ENCODE measurements around the gene SLC13A3. TPM values are rescaled to one million over a fixed set of nuclear protein-coding genes. Genes with fewer than 3 reads are reported as not detected.
A peak's percentile ranks its signal among the peaks of the same experiment; 100 is the strongest.

SLC13A3 gene
- total RNA-seq, 1 donor from 2014 or later, result 1.5 TPM

GRCh38 chr20:46606817-46607190 is 44.5 kb downstream of the SLC13A3 start:
- no peak for DNase-seq (ENCODE audit: low spot score)

GRCh38 chr20:46605978-46606816 is 45.1 kb downstream of the SLC13A3 start:
- no peak for DNase-seq (ENCODE audit: low spot score)

- DNase-seq (ENCODE audit: low spot score), result no peak
These were observed 46.1 kb downstream of the SLC13A3 start for GRCh38 chr20:46605181-46605580.

GRCh38 chr20:46604551-46605133 is 46.6 kb downstream of the SLC13A3 start:
- no peak for DNase-seq (ENCODE audit: low spot score)

GRCh38 chr20:46602429-46602828 is 48.8 kb downstream of the SLC13A3 start:
- no peak for DNase-seq (ENCODE audit: low spot score)

- DNase-seq (ENCODE audit: low spot score), result no peak
These were observed 49.6 kb downstream of the SLC13A3 start for GRCh38 chr20:46601603-46602122.

- DNase-seq (ENCODE audit: low spot score), result no peak
These were observed 50.9 kb downstream of the SLC13A3 start for GRCh38 chr20:46600286-46600752.

- no peak for DNase-seq (ENCODE audit: low spot score)
These were observed 51.9 kb downstream of the SLC13A3 start for GRCh38 chr20:46599227-46599987.

GRCh38 chr20:46595933-46596332 is 55.3 kb downstream of the SLC13A3 start:
- DNase-seq (ENCODE audit: low spot score), result no peak

GRCh38 chr20:46594725-46595124 is 56.5 kb downstream of the SLC13A3 start:
- DNase-seq (ENCODE audit: low spot score), result no peak

- no peak for DNase-seq (ENCODE audit: low spot score)
These were observed 58.5 kb downstream of the SLC13A3 start for GRCh38 chr20:46592580-46593362.

- no peak for DNase-seq (ENCODE audit: low spot score)
These were observed 60.8 kb downstream of the SLC13A3 start for GRCh38 chr20:46590443-46590842.

GRCh38 chr20:46588532-46589511 is 62.4 kb downstream of the SLC13A3 start:
- no peak for DNase-seq (ENCODE audit: low spot score)

GRCh38 chr20:46587986-46588385 is 63.3 kb downstream of the SLC13A3 start:
- no peak for DNase-seq (ENCODE audit: low spot score)

- no peak for DNase-seq (ENCODE audit: low spot score)
These were observed 64.5 kb downstream of the SLC13A3 start for GRCh38 chr20:46586724-46587123.

- DNase-seq (ENCODE audit: low spot score), result no peak
These were observed 66.8 kb downstream of the SLC13A3 start for GRCh38 chr20:46584508-46584907.

GRCh38 chr20:46583411-46584214 is 67.6 kb downstream of the SLC13A3 start:
- peak; percentile 77 for DNase-seq (ENCODE audit: low spot score)

GRCh38 chr20:46582648-46583047 is 68.6 kb downstream of the SLC13A3 start:
- DNase-seq (ENCODE audit: low spot score), result peak; percentile 16

GRCh38 chr20:46581391-46581790 is 69.9 kb downstream of the SLC13A3 start:
- DNase-seq (ENCODE audit: low spot score), result no peak

Data from mesenteric fat pad (tissue), 1 donor.